ENCODE measurements around the gene ENPP6.

Gene ENPP6

GRCh38 chr4:184203300-184203699, 14.4 kb downstream of the ENPP6 start:
- ATAC-seq = no peak
- TF ChIP-seq TCF4 (CRISPR knock-in tag; IDR thresholded peaks at IDR 0.05; ENCODE audit: borderline replicate concordance) (no peak), SNAI2 (CRISPR knock-in tag; IDR thresholded peaks at IDR 0.05) (no peak), ZNF70 (CRISPR knock-in tag; IDR thresholded peaks at IDR 0.05) (no peak), PPARA (CRISPR knock-in tag; IDR thresholded peaks at IDR 0.05; ENCODE audit: borderline replicate concordance) (no peak), POU6F1 (CRISPR knock-in tag; IDR thresholded peaks at IDR 0.05; ENCODE audit: borderline replicate concordance, low read depth) (no peak), BACH2 (CRISPR knock-in tag; IDR thresholded peaks at IDR 0.05; ENCODE audit: borderline replicate concordance) (no peak), RARB (CRISPR knock-in tag; IDR thresholded peaks at IDR 0.05) (no peak), ZFP30 (CRISPR knock-in tag; IDR thresholded peaks at IDR 0.05) (no peak), ISL1 (CRISPR knock-in tag; IDR thresholded peaks at IDR 0.05) (no peak), TSHZ2 (CRISPR knock-in tag; IDR thresholded peaks at IDR 0.05) (no peak), ZFP3 (CRISPR knock-in tag; IDR thresholded peaks at IDR 0.05) (no peak), ESRRG (CRISPR knock-in tag; IDR thresholded peaks at IDR 0.05) (no peak), CSDC2 (CRISPR knock-in tag; IDR thresholded peaks at IDR 0.05) (no peak), CSRNP3 (CRISPR knock-in tag; IDR thresholded peaks at IDR 0.05) (no peak), GLIS3 (CRISPR knock-in tag; IDR thresholded peaks at IDR 0.05) (no peak), ARNTL (CRISPR knock-in tag; IDR thresholded peaks at IDR 0.05; ENCODE audit: borderline replicate concordance, low read depth) (no peak), CREB5 (CRISPR knock-in tag; IDR thresholded peaks at IDR 0.05; ENCODE audit: low read depth) (no peak), TOX (CRISPR knock-in tag; IDR thresholded peaks at IDR 0.05; ENCODE audit: borderline replicate concordance) (no peak), OSR1 (CRISPR knock-in tag; IDR thresholded peaks at IDR 0.05) (no peak)

GRCh38 chr4:184201179-184201578, 16.5 kb downstream of the ENPP6 start:
- no peak for ATAC-seq

GRCh38 chr4:184200296-184200695, 17.4 kb downstream of the ENPP6 start:
- no peak for ATAC-seq
- no peak for TF ChIP-seq RARB (CRISPR knock-in tag; IDR thresholded peaks at IDR 0.05)

More at GRCh38 chr4:184201179-184201578, 16.5 kb downstream of the ENPP6 start:
- no peak for TF ChIP-seq ZNF565 (CRISPR knock-in tag; conservative IDR thresholded peaks at IDR 0.05; ENCODE audit: low read depth)
- no peak for TF ChIP-seq PPARA (CRISPR knock-in tag; IDR thresholded peaks at IDR 0.05; ENCODE audit: borderline replicate concordance)
- TF ChIP-seq GLIS3 (CRISPR knock-in tag; IDR thresholded peaks at IDR 0.05) = no peak
- no peak for TF ChIP-seq TOX (CRISPR knock-in tag; IDR thresholded peaks at IDR 0.05; ENCODE audit: borderline replicate concordance)
- no peak for TF ChIP-seq SNAI2 (CRISPR knock-in tag; IDR thresholded peaks at IDR 0.05)

GRCh38 chr4:184199780-184200179, 17.9 kb downstream of the ENPP6 start:
- no peak for ATAC-seq
- TF ChIP-seq PPARA (CRISPR knock-in tag; IDR thresholded peaks at IDR 0.05; ENCODE audit: borderline replicate concordance) = no peak
- TF ChIP-seq TSHZ2 (CRISPR knock-in tag; IDR thresholded peaks at IDR 0.05) = no peak
- no peak for TF ChIP-seq BACH2 (CRISPR knock-in tag; IDR thresholded peaks at IDR 0.05; ENCODE audit: borderline replicate concordance)
- TF ChIP-seq CREB5 (CRISPR knock-in tag; IDR thresholded peaks at IDR 0.05; ENCODE audit: low read depth) = no peak
- no peak for TF ChIP-seq ZNF565 (CRISPR knock-in tag; conservative IDR thresholded peaks at IDR 0.05; ENCODE audit: low read depth)
- TF ChIP-seq ARNTL (CRISPR knock-in tag; IDR thresholded peaks at IDR 0.05; ENCODE audit: borderline replicate concordance, low read depth) = no peak
- no peak for TF ChIP-seq OSR1 (CRISPR knock-in tag; IDR thresholded peaks at IDR 0.05)
- TF ChIP-seq TOX (CRISPR knock-in tag; IDR thresholded peaks at IDR 0.05; ENCODE audit: borderline replicate concordance) = no peak
- TF ChIP-seq POU6F1 (CRISPR knock-in tag; IDR thresholded peaks at IDR 0.05; ENCODE audit: borderline replicate concordance, low read depth) = no peak
- TF ChIP-seq RARB (CRISPR knock-in tag; IDR thresholded peaks at IDR 0.05) = no peak
- TF ChIP-seq ZFP30 (CRISPR knock-in tag; IDR thresholded peaks at IDR 0.05) = no peak
- no peak for TF ChIP-seq GLIS3 (CRISPR knock-in tag; IDR thresholded peaks at IDR 0.05)
- TF ChIP-seq ZNF8 (CRISPR knock-in tag; IDR thresholded peaks at IDR 0.05) = no peak
- no peak for TF ChIP-seq CSDC2 (CRISPR knock-in tag; IDR thresholded peaks at IDR 0.05)
